Spleen (tissue), 11 donors: ENCODE results near the gene PPP1CA. TPM values are rescaled to one million over a fixed set of nuclear protein-coding genes. Genes with fewer than 3 reads are reported as not detected.

Experiments used
- DNase-seq: peaks from one replicate; pipeline ENCODE4 v3.0.0-alpha.2; 2020
- H3K27ac ChIP-seq, 8 donors: fragments of 200-600 bp; sonication (generic) in 7 of 8; 1 replicate in 4 of 8; 2 replicates in 4 of 8; pipeline versions ENCODE4 v1.5.0 to v1.8.0; 2016 to 2021; ENCODE audit warnings: inconsistent platforms in 4 of 8, mild to moderate bottlenecking in 4 of 8, moderate library complexity in 1 of 8
- H3K27me3 ChIP-seq, 7 donors: fragments of 200-600 bp; sonication (generic) in 6 of 7; replicated peaks in 1 of 7; 1 replicate in 4 of 7; 2 replicates in 3 of 7; pipeline versions ENCODE4 v1.5.0 to v1.8.0; 2016 to 2021; ENCODE audit warnings: inconsistent platforms in 3 of 7, mild to moderate bottlenecking in 1 of 7
- H3K36me3 ChIP-seq, 6 donors: fragments of 200-600 bp; sonication (generic) in 5 of 6; 1 replicate in 4 of 6; 2 replicates in 2 of 6; pipeline versions ENCODE4 v1.5.0 to v1.8.0; 2016 to 2021; ENCODE audit warnings: inconsistent platforms in 2 of 6
- H3K4me1 ChIP-seq, 6 donors: fragments of 200-600 bp; sonication (generic) in 5 of 6; 1 replicate in 3 of 6; 2 replicates in 3 of 6; pipeline versions ENCODE4 v1.5.0 to v1.8.0; 2016 to 2021; ENCODE audit warnings: inconsistent platforms in 3 of 6
- H3K4me3 ChIP-seq, 8 donors: fragments of 200-600 bp; sonication (generic) in 7 of 8; 1 replicate in 4 of 8; 2 replicates in 4 of 8; pipeline versions ENCODE4 v1.5.0 to v1.8.0; 2016 to 2021; ENCODE audit warnings: inconsistent platforms in 4 of 8, mild to moderate bottlenecking in 4 of 8, moderate library complexity in 2 of 8
- H3K9me3 ChIP-seq, 8 donors: fragments of 200-600 bp; sonication (generic) in 7 of 8; 1 replicate in 4 of 8; 2 replicates in 4 of 8; pipeline versions ENCODE4 v1.5.0 to v1.8.0; 2016 to 2021; ENCODE audit warnings: inconsistent platforms in 4 of 8
- POLR2A ChIP-seq, 3 donors: fragments of 450-650 bp; IDR thresholded peaks; one replicate each; pipeline ENCODE4 v1.5.1; 2017; ENCODE audit warnings: antibody characterized with exemption in 3 of 3, mild to moderate bottlenecking in 1 of 3
- POLR2AphosphoS5 ChIP-seq, 3 donors: sonication (generic); formaldehyde crosslinking; IDR thresholded peaks; one replicate each; pipeline ENCODE4 v1.5.1; 2017; ENCODE audit warnings: antibody characterized with exemption in 3 of 3
- WGBS, 5 donors: extraction: QIAGEN DNeasy Blood & Tissue Kit in 3 of 5; methylation state at CpG; one replicate each; pipeline versions ENCODE4 v1.1.5 to v1.1.7; 2013 to 2018; 5-methylcytosine and 5-hydroxymethylcytosine counted together
- intact Hi-C: fragments of 100-400 bp; cut with DNase I; formaldehyde crosslinking; loops from one replicate; pipeline ENCODE4 v1.15.0; 2023; ENCODE audit warnings: low total_unique reads
- polyA plus RNA-seq, 3 donors: library from polyadenylated mRNA; stranded (reverse); fragments of 200-250 nt; gene quantifications; one replicate each; pipeline ENCODE4 v1.2.1, GENCODE V29; 2013
- total RNA-seq, 7 donors: library from RNA; depleted of rRNA in 3 of 7; stranded (reverse); fragments of >200 nt in 3 of 7; fragmentation: NEBNext Ultra II Directional in 4 of 7; extraction: Animal tissue kit (Norgen Biotek cat#: 25700) in 4 of 7; gene quantifications; one replicate each; pipeline versions ENCODE4 v1.1.0 to v1.2.1, GENCODE V29; 2016 to 2021
- TF ChIP-seq, protein P1 (sequence below), 11 experiments: fragments of 200-600 bp in 7 of 11; fragments of 450-650 bp in 4 of 11; sonication (generic) in 4 of 11; IDR thresholded peaks in 8 of 11; conservative IDR thresholded peaks in 3 of 11; 1 replicate in 7 of 11; 2 replicates in 4 of 11; pipeline versions ENCODE4 v1.4.0 to v1.8.0; 2016 to 2021; ENCODE audit warnings: antibody characterized with exemption in 11 of 11, inconsistent platforms in 4 of 11, mild to moderate bottlenecking in 1 of 11
- donor health status: healthy with polysubstance abuse.
- donor health status: DM: no; HTN: no; CAD: no; lungs with moderate emphysema.
- donor health status: DM: no; HTN: no; CAD: no.
- donor health status: Bipolar disorder and iron deficiency.
- donor health status: healthy.
- donor health status: DM: no; HTN: no; CAD: no.
- donor health status: DM: yes; HTN: yes; CAD: no.

Gene PPP1CA
- total and polyA plus RNA-seq, 10 donors: 147 to 207 (median 158) TPM

DNA sequence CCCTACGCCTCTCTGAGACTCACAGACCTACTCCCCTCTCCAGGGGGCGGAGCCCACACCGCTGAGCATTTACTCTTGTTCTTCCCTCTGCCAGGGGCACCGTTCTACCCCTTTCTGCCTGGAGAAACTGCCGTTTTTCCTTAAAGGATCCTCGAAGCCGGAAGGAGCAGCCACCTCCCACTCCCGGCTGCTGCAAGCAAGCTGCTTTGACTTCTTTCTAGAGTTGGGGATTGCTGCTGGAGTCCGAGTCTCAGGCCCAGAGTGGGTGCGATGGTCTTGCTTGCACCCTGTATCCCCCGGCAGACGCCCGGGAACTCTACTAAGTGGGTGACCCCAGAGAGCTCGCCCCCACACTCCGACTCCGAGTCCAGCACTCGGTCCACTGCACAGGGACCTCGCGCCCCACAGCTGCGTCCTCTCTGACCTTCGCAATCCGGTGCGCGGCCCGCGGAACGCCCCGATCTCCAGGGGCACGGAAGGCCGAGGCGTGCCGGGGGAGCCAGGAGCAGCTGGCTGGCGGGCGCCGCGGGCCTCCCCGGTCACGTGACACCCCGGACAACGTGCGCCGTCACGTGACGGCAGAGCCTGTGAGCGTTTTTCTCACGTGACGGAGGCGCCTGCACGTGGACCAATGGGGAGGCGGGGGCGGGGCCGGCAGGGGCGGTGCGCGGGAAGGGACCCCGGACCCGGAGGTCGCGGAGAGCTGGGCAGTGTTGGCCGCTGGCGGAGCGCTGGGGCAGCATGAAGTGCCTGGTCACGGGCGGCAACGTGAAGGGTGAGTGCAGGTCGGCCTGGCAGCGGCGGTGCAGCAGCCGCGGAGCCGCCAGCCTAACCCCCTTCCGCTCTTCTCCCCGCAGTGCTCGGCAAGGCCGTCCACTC, 10.1 kb downstream of the PPP1CA start, which contains the start of gene RAD9A:
Gene RAD9A (plus strand): TSS at position 683 of the 879 bp plus-strand sequence. CDS start 59 bp downstream, at position 742.
- intact Hi-C loops: no loop called here
- Histone ChIP-seq H3K36me3 (peaks cover 0 to 35% (median 14%) of the 10 kb centered on the region in 6 donors), H3K27me3 (no peaks in the 10 kb centered on the region), H3K4me3 (peak within 1 kb of the TSS; percentile 74 to 97 (median 90)), H3K4me1 (peaks cover 14 to 76% (median 38%) of the 10 kb centered on the region in 6 donors), H3K9me3 (no peaks in the 10 kb centered on the region), H3K27ac (peak within 1 kb of the TSS; percentile 78 to 93 (median 84))
- DNase-seq: peak; percentile 98
- TF ChIP-seq, protein P1, sequence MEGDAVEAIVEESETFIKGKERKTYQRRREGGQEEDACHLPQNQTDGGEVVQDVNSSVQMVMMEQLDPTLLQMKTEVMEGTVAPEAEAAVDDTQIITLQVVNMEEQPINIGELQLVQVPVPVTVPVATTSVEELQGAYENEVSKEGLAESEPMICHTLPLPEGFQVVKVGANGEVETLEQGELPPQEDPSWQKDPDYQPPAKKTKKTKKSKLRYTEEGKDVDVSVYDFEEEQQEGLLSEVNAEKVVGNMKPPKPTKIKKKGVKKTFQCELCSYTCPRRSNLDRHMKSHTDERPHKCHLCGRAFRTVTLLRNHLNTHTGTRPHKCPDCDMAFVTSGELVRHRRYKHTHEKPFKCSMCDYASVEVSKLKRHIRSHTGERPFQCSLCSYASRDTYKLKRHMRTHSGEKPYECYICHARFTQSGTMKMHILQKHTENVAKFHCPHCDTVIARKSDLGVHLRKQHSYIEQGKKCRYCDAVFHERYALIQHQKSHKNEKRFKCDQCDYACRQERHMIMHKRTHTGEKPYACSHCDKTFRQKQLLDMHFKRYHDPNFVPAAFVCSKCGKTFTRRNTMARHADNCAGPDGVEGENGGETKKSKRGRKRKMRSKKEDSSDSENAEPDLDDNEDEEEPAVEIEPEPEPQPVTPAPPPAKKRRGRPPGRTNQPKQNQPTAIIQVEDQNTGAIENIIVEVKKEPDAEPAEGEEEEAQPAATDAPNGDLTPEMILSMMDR (IDR thresholded peaks at IDR 0.05 in 8 of 11, conservative IDR thresholded peaks at IDR 0.05 in 3 of 11): peak in 5 of 11 experiments; percentile 5 to 35 (median 24)
- peak in 2 of 3 donors; percentile 25 to 56 for TF ChIP-seq POLR2A (IDR thresholded peaks at IDR 0.05)
- peak; percentile 91 to 95 (median 94) for TF ChIP-seq POLR2AphosphoS5 (IDR thresholded peaks at IDR 0.05)
- 0 to 1% (median 0%) methylated on average over 26 to 75 of the region's 75 CpGs for WGBS, 5 donors

DNA sequence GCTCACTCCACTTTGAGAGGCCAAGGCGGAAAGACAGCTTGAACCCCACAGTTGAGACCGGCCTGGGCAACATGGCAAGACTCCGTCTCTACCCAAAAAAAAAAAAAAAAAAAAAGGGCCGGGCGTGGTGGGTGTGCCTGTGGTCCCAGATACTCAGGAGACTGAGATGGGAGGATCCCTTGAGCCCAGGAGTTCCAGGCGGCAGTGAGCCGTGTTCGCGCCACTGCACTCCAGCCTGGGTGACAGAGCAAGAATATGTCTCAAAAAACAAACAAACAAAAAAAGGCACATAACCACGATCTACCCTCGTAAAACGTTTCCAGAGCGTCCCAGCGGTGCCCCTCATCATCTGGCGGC, 10.7 kb downstream of the PPP1CA start:
- no peaks in the 10 kb centered on the region for H3K27me3 ChIP-seq
- H3K9me3 ChIP-seq: no peaks in the 10 kb centered on the region
- no peak for DNase-seq
- peaks cover 12 to 70% (median 35%) of the 10 kb centered on the region in 6 donors for H3K4me1 ChIP-seq
- TF ChIP-seq POLR2A (IDR thresholded peaks at IDR 0.05) (no peak), POLR2AphosphoS5 (IDR thresholded peaks at IDR 0.05) (no peak)
- TF ChIP-seq, protein P1 (IDR thresholded peaks at IDR 0.05 in 8 of 11, conservative IDR thresholded peaks at IDR 0.05 in 3 of 11): no peak
- H3K36me3 ChIP-seq: peaks cover 0 to 28% (median 9%) of the 10 kb centered on the region in 6 donors
- intact Hi-C loops: no loop called here
- peak overlapping the region; percentile 78 to 93 (median 84) for H3K27ac ChIP-seq
- WGBS, 5 donors: 12 to 21% (median 16%) methylated on average over 14 to 15 of the region's 15 CpGs
- H3K4me3 ChIP-seq: peak overlapping the region; percentile 74 to 97 (median 90)

DNA sequence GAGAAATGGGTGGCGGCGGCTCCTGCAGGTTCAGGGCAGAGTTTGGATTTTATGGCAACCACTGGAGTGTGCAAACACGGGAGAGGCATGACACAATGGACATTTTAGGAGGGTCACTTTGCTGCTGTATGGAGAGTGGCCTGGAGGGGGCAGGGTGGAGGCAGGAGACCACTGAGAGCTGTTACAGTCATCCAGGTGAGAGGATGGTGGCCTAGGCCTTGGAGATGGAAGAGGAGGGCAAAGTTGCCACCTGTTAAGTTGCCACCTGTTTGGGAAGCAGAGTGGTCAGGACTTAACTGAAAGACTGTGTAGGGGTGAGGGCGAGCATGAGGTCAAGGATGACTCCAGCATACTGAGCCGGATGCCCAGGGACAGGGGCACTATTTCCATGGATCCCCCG, 12.2 kb downstream of the PPP1CA start:
- peaks cover 0 to 14% (median 0%) of the 10 kb centered on the region in 6 donors for H3K36me3 ChIP-seq
- TF ChIP-seq, protein P1 (IDR thresholded peaks at IDR 0.05 in 8 of 11, conservative IDR thresholded peaks at IDR 0.05 in 3 of 11): peak; percentile 40 to 76 (median 60)
- TF ChIP-seq POLR2A (IDR thresholded peaks at IDR 0.05) (no peak), POLR2AphosphoS5 (IDR thresholded peaks at IDR 0.05) (peak in 1 of 3 donors; percentile 16)
- no peaks in the 10 kb centered on the region for H3K9me3 ChIP-seq
- peak; percentile 82 for DNase-seq
- intact Hi-C loops: loop anchor here (10.0 kb wide), 1 partner anchor 135 kb away; no protein-coding TSS in a partner anchor
- H3K27ac ChIP-seq: no peak overlapping the region
- no peaks in the 10 kb centered on the region for H3K27me3 ChIP-seq
- peaks cover 12 to 58% (median 35%) of the 10 kb centered on the region in 6 donors for H3K4me1 ChIP-seq
- no peak overlapping the region for H3K4me3 ChIP-seq
- WGBS, 5 donors: 64 to 78% (median 72%) methylated on average over 6 of the region's 6 CpGs

DNA sequence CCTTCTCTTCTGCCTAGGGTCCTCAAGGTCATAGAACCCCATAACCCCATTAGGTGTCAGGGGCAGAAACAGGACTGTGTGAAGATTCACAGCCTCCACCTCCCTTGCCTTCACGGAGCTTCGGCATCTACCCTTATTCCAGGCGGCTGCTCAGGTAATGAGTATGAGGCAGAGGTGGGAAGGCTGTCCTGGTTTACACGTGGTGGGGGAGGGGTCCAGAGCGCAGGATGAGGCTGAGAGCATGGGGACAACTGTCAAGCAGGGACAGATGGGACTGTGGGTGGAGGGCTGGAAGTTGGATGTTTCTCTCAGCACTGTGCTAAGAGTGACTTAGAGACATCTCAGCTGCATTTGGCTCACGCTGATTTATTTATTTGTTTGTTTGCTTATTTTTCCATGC, 14.1 kb downstream of the PPP1CA start:
- TF ChIP-seq, protein P1 (IDR thresholded peaks at IDR 0.05 in 8 of 11, conservative IDR thresholded peaks at IDR 0.05 in 3 of 11): no peak
- TF ChIP-seq POLR2AphosphoS5 (IDR thresholded peaks at IDR 0.05): no peak
- TF ChIP-seq POLR2A (IDR thresholded peaks at IDR 0.05): no peak
- H3K27me3 ChIP-seq: no peaks in the 10 kb centered on the region
- H3K4me1 ChIP-seq: peaks cover 11 to 45% (median 25%) of the 10 kb centered on the region in 6 donors
- intact Hi-C loops: loop anchor here (10.0 kb wide), 1 partner anchor 133 kb away; no protein-coding TSS in a partner anchor
- 71 to 84% (median 75%) methylated on average over 6 of the region's 6 CpGs for WGBS, 5 donors
- DNase-seq: no peak
- no peak overlapping the region for H3K27ac ChIP-seq
- no peaks in the 10 kb centered on the region for H3K9me3 ChIP-seq
- no peak overlapping the region for H3K4me3 ChIP-seq
- H3K36me3 ChIP-seq: no peaks in the 10 kb centered on the region
